Loucy (cell line): ENCODE results near the gene UBE2U.

Experiments used
- EZH2phosphoT487 ChIP-seq: fragments of 200-600 bp; IDR thresholded peaks from 2 replicates; pipeline ENCODE4 v1.6.1; 2018; ENCODE audit warnings: antibody characterized with exemption, mild to moderate bottlenecking, moderate library complexity, borderline replicate concordance
- TF ChIP-seq, protein P1 (sequence below): fragments of 200-600 bp; sonication (generic); conservative IDR thresholded peaks from 2 replicates; pipeline ENCODE4 v1.5.1; 2014; ENCODE audit warnings: mild to moderate bottlenecking, antibody characterized with exemption, low read length

DNA sequence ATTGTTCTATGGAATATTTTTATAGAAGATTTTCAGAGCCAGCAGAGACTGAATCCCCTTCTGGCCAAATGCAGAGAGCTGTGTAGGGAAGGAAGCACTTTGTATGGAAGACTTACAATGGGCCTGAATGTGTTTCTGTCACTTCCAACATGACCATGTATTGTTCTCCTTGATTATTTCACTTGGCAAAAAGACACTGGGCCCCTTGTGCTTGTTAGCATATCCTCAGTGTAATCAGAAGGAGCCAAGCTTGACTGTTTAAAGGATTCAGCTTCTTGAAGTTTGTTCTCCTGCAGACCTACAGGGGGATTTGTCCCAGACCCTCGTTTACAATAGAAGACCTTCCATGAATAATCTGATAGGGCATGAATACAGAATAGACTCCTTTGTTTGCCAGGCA lies 48.1 kb upstream of the UBE2U start:
- TF ChIP-seq, protein P1, sequence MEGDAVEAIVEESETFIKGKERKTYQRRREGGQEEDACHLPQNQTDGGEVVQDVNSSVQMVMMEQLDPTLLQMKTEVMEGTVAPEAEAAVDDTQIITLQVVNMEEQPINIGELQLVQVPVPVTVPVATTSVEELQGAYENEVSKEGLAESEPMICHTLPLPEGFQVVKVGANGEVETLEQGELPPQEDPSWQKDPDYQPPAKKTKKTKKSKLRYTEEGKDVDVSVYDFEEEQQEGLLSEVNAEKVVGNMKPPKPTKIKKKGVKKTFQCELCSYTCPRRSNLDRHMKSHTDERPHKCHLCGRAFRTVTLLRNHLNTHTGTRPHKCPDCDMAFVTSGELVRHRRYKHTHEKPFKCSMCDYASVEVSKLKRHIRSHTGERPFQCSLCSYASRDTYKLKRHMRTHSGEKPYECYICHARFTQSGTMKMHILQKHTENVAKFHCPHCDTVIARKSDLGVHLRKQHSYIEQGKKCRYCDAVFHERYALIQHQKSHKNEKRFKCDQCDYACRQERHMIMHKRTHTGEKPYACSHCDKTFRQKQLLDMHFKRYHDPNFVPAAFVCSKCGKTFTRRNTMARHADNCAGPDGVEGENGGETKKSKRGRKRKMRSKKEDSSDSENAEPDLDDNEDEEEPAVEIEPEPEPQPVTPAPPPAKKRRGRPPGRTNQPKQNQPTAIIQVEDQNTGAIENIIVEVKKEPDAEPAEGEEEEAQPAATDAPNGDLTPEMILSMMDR = no peak
- no peak for TF ChIP-seq EZH2phosphoT487
